Skin of body (tissue), 2 donors: ENCODE data around the gene BACE2. TPM values are rescaled to one million over a fixed set of nuclear protein-coding genes. Genes with fewer than 3 reads are reported as not detected.
A peak's percentile ranks its signal among the peaks of the same experiment; 100 is the strongest.
"Not testable (repeated sequence)": the region's sequence is repeated elsewhere in the genome, so short reads cannot be mapped to it uniquely, and the experiment has no call there.

ENCODE experiments used
- DNase-seq: peaks from one replicate; lab custom pipeline; 2025; lab: John Stamatoyannopoulos, UW
- total RNA-seq: library from RNA; depleted of rRNA; stranded (reverse); fragments of >200 nt; gene quantifications from one replicate; pipeline ENCODE4 v1.2.3, GENCODE V29; 2014

The BACE2 gene
- total RNA-seq, 1 donor from 2014 or later = 53.2 TPM

DNA sequence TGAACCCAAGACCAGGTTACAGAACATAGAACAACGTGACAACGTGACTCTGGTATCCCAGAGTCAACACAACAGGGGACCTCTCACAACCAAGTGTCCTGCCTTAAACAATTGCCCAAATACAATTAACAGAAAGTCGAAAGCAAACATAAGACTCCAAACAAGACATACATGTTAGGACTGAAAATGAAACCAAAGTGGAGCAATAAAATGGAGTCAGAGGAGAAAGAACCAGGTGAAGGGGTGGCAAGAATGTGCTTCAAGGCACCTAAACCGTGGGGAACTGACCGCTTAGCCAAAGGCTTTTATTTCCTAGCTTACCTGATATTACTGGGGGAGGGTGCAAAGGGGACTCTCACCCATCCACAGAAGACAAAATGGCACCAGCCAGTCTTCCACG, 17.8 kb downstream of the BACE2 start:
- no peak for DNase-seq

DNA sequence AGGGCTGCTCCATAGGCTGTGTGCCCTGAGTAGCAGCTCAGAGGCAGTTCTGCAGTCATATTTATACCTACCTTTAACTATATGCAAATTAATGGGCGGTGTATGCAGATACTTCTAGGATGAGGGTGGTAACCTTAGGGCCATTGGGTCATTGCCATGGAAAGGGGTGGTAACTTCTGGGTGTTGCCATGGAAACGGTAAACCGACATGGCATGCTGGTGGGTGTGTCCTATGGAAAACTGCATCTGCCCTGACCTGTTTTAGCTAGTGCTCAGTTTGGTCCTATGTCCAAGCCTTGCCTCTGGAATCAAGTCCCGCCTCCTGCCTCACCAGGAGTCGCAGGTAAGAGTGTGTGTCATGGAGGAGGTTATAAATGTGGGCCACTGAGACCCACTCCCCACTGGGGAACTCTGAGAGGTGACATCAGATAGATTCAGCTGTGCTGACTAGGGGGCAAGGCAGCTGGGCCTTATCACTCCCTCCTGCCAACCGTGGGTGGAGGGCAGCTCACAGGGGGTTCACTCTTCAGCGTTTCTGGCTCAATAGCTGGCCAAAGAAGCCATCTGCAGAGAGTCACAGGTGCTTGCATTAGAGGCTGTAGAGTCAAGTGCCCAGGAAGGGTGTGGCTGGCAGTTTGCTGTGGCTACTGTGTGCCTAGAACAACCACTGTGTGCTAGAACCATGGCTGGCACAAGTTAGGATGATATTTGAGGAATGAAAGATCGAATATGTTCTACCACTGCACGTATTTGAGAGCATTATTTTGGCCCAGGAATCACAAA, 19.0 kb downstream of the BACE2 start:
- no peak for DNase-seq

DNA sequence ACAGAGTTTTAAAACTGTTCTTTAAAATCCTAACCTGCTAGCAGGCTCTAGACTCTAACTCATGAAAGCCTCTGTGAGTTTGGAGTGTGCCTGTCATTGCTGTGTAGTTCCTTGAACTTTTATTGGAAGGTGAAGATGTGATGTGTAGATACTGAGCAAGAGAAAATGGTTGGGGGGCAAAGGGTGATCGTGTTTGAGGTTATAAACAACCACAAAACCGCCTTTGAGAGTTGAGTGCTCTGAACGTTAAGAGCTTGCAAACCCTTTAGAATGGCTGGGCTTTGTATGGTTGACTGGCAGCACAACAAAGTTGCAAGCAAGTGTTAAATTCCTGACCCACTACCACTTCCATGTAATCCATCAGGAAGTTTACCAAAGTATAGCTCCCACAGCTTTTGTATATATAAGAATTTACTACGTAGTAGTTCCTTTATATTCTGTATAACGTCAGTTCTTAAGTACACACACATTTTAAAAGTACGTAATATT, 19.6 kb downstream of the BACE2 start:
- DNase-seq = no peak

DNA sequence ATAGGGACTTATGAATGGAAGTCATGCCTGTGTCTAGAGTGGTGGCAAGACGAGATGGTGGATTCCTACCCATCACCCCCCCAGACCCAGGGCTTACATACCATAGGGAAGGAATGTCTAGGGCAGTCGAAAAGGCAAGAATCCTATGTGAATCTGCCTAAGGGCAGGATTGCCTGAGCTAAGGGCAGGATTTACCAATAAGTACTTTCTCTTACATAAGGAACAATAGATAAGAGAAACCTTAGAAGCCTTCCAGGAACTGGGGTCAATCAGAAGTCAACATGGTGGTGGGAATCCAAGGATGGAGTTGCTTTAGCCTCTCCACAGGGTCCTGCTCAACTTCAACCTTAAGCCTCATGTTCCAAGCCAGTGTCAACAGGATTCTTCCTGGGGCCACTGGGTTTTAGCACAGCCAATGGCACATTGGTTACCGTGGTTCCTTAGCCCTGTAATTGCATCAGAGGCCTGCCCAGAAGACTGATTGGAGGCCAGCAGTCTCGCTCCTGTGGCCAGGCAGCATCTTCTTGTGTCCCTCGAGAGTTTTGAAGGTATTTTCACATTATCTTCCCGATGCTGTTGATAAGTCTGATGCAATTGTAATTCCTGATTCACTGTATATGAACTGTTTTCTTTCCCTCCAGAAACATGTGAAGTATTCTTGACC, 20.7 kb downstream of the BACE2 start:
- no peak for DNase-seq

DNA sequence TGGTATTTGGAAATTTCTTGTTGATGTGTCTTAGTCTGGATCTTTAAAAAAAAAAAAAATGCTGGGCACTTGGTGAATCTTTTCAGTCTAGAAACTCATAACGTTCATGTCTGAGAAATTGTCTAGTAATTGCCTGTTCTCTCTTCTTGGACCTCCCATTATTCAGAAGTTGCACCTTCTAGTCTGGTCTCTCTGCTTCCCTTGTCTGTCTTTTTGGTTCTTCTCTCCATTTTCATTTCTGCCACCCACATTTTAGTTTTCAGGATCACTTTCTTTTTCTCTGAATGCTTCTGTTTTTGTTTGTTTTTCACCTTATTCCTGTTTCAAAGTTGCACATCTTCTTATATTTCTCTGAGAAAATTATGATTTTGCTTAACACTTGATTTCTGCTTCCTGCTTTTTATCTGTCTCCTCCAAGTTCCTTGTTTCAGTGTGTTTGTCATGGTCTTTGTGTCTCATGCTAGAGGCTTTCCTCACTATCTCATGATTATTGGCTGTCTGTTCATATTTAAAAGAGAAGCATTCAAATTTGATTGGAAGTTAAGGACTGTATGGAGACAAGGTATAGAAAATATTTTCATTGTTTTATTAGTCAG, 21.3 kb downstream of the BACE2 start:
- no peak for DNase-seq

DNA sequence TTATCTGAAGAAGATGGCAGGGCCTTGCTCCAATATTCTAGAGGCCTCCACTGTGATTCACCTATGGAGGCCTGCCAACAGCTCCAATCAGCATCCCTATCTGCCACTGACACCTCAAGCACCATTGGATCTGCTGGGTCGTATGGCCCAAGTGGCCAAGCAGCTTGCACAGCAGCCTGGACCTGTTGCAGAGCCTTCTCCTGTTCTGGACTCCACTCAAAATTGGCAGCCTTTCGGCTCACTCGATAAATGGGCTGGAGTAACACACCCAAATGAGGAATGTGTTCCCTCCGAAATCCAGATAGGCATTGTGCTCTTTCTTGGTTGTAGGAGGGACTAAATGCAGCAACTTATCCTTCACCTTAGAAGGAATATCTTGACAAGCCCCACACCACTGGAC, 24.6 kb downstream of the BACE2 start:
- not testable (repeated sequence) for DNase-seq

DNA sequence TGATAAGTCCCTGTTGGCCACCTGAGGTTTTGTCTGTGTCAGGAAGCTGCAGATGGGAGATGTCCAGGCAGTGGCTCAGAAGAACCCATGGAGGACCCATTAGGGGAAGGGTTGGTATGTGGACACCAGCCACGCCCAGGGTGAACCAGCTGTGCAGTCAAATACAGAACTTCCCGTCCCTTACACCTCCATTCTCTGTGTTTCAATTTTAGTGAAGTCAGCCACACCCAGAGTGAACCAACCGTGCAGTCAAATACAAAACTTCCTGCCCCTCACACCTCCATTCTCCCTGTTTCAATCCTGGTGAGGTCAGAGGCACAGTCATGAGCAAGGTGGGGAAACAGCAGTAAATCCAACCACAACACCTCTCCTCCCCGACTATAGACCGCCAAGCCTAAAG, 27.4 kb downstream of the BACE2 start:
- DNase-seq = no peak

DNA sequence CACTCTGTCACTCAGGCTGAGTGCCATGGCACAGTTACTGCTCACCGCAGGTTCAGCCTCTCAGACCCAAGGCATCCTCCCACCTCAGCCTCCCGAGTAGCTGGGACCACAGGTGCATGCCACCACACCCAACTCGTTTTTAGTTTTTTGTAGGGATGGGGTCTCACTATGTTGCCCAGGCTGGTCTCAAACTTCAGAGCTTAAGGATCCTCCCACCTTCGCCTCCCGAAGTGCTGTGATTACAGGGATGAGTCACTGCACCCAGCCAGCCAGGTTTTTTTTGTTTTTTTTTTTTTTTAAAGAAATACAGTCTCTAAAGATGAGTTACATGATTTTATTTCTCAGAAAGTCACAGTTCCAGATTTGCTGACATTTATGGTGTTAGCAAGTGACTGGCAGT, 29.0 kb downstream of the BACE2 start:
- no peak for DNase-seq

DNA sequence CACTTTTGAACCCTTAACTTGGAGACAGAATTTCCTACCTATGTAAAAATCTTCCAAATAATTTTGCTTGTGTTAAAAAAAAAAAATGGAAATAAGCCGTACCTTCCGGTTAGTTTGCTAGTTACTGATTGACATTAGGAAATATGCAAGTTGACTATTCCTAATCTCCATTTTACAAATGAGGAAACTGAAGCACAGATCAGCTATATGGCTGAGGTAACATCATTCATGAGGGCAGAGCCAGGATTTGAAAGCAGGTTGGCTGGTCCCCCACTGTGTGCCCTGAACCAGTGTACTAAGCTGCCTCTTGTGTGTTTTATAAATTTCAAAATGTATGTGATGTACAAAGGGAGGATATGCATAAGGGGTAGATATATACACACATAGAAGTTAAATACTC, 29.6 kb downstream of the BACE2 start:
- no peak for DNase-seq

DNA sequence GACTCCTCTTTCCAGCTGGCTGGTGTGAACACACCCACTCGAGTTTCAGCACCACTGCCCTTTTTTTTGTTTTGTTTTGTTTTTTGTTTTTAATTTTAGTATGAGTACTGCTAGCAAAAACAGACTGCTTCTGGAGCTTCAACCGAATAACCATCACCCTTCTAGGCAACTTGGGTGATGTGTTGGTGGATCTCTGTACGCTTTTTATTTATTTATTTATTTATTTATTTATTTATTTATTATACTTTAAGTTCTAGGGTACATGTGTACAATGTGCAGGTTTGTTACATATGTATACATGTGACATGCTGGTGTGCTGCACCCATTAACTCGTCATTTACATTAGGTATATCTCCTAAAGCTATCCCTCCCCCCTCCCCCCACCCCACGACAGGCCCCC, 30.7 kb downstream of the BACE2 start:
- DNase-seq = not testable (repeated sequence)

DNA sequence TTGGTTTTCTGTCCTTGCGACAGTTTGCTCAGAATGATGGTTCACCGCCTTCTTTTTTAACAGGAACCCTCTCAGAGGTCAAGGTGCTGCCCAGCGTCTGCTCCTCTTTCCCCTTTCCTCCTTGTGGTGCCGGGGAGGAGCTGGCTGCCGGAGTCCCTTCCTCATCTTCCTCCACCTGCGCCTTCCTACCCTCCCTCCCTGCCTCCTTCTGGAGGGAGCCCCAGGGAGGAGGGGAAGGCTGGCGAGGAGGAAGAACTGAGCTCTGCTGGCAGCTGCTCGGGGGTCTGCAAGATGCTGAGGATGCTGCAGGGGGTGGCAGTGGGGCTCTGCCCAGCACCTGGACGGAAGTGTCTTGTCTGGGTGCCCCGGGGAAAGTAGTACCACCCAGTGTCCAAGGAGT, 31.2 kb downstream of the BACE2 start:
- DNase-seq = no peak

DNA sequence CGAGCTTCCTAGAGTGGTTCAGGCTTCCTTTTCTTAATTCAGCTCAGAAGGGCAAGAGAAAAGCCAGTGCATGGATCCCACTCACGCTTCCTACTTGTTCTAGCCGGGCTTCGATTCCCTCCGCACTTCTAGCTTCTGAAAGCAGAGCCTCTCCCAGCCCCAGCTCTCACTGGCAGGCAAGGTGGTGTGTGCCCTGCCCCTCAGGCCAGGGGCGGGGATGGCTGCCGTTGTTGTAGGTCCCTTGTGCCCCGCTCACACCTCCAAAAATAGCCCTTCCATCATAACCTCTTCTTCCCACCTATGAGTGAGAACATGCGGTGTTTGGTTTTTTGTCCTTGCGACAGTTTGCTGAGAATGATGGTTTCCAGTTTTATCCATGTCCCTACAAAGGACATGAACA, 31.6 kb downstream of the BACE2 start:
- DNase-seq = no peak

DNA sequence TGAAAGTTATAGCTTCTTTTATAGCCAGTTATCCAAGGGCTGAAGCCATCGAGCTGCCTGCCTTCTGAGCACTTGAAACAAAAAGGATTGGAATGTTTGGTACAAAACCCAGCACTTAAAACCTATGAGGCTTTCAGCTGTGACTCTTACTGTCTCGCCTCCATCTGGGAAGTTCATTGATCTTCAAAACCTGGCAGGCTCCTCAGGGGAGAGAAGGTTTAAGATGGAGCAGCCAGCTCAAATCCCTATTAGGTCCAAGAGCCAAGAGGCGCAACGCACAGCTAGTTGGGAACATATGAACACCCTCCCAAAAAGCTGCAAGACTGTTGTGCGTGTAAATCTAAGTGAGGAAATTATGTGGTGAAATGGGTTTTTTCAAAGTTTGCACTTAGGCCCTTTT, 33.4 kb downstream of the BACE2 start:
- no peak for DNase-seq

DNA sequence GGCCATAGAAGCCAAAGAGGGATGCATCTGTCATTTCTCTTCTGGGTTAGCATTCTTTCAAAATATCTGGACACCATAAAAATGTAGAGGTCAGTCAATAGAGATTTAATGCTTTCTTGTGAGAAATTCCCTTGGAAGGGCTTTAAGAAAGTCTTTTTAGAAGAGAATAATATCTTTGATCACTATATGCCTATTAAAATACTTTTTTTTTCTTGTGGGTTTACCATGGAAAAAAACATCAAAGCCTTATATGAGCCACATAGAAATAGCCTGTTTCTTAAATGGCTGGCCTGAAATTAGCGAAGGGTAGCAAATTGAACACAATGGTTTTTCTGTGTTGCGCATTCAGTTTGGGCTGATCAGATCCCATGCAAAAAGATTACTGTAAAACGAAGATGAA, 36.8 kb downstream of the BACE2 start:
- DNase-seq = peak; percentile 13

DNA sequence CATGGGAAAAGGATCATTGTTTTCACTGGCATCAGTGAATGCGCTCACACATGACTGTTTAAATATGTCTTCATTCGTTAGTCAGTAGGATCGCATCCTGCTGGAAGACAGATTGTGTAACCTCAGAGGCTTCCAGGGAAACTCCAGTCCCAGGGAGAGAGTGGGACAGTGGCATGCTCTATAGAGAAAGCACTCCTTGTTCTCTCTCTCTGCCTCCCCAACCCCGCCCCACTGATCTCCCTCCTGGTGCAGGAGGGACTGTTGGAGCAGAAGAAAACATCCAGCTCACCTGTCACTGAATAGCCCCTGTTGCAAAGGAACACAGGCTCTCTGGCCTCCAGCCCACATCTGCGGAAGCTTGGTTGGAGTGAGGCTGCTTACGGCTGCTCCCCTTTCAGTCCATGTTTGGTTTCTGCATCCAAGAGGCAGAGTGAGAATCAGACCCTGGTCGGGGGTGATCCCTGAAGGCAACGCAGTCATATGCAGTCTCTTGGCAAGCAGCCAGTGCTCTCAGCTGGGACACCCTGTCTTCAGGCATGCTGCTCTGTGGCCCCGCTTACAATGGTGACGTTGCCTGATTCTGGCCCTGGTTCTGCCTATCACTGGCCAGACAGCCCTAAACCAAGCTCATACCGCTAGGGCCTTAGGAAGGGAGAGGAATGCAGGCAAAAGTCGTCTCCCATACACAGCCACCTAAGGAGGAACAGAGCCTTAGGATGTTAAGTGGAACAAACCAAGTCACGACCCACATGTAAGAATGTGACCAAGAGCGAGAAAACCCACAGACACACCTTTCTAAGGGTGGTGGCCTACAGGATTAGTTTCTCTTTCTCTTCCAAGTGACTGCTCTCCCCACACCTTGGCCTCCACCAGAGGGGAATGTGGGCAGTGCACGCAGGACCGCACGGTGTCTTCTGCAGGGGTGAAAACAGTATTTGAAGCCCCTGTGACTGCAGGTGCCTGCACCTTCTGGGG, 39.7 kb downstream of the BACE2 start:
- peak; percentile 28 for DNase-seq

DNA sequence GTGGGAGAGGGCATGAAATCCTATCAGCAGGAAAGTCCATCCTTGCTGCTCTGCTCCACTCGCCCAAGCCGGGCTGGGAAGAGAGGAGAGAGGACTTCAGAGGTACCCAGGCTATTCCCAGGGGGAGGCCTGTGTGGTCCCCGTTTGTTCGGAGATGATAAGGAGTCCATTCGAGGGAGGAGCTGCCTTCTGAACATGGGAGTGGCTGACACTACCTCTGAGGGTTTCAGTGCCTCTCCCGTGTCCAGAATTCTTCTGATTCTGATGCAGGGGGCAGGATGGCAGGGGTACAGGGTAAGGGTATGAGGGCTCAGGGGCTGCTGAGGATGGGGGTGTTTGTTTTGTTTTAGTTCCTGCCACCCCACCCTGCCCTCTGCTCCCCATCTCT, 40.4 kb downstream of the BACE2 start:
- DNase-seq = no peak

DNA sequence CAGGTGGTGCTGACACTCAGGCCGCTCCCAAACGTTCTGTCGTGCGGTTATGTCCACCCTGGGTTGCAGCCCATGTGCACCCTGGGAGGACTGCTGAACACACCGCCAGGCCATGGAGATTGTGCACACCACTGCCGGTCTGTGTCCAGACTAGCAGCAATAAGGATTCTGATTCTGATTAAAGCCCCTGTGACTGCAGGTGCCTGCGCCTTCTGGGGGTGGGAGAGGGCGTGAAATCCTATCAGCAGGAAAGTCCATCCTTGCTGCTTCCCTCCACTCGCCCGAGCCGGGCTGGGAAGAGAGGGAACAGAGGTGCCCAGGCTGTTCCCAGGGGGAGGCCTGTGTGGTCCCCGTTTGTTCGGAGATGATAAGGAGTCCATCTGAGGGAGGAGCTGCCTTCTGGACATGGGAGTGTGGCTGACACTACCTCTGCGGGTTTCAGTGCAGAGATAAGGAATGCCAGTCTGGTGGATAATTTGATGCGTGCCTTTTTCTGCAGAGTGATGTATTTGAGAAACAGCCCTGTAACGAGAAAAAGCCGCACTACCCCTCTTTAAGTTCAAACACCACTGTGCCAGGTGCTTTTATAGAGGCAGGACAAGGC, 41.2 kb downstream of the BACE2 start:
- DNase-seq = no peak

DNA sequence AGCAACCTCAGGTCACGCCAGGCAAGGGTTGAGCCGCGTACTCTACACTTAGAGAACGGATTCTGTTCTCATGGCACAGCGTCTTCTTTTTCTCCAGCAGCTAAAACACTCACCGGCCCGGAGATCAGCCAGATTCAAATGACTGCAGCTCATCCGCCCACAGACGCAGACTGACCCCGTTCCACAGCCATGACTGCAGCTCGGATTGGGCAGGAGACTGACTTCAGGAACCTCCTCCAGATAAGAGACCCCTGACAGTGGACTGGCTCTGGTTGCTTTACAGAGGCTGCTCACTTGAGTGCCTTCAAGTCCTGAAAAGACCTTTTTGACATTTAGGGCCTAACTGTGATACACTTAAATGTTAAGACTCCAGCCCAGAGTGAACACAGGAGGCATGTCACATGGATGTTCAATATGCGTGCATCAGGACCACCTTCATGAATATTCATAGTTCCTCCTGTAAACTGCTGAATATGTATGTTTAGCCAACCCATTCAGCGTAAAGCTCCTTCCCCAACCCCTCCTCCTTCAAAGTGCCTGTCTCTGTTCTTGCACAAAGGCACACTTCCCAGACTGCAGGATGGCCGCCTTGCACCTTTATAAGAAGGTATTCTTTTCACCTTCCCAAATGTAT, 42.6 kb downstream of the BACE2 start:
- DNase-seq = no peak

DNA sequence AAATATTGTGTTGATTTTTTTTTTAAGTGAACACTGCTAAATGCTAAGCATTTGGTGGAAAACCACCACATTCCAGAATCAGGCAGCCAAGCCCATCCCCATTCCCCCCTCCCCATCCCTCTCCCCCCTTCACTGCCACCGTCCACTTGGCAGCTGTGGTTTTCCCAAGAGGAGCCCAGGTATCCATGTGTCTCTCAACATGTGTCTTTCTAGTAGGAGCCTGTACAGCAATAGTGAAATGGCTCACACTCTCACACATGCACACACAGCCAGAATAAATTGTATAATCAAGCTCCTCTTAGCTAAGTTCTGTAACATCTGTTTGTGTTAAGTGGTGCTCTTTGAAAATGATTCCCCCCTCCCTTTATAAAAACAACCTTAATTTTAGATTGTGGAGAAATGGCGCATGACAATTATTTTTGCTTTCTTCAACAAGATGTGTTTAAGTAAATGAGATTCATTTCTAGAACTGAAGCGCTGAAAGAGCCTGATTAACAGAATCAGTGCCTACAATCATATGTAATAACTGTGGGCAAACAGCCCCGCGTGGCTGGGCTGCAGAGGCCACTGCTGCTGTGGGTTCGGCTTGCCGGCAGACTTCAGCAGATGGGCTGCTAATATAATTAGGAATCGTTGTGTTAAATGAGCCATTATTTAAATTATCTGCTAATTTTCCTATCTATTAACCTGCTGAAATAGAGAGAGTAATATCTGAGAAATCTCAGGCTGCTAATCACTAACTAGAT, 43.3 kb downstream of the BACE2 start:
- no peak for DNase-seq

DNA sequence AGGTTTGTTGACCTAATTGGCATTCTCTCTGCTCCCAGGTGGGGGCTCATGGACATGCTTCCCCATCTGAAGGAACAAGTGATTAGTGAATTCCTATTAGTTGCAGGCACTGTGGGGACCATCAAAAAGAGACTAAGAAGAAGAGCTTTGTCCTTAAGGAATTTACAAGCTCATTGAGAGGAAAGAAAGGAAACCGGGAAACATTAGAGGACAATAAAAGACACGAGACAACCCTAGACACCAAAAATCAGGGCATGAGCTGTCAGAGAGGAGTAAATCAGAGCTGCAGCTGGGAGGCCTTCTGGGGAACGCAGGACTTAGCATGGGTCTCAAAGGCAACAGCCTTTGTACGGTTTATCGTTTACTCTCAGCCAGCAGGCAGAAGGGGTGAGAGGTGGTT, 45.1 kb downstream of the BACE2 start:
- DNase-seq = no peak
